ENCODE data around the gene RINL. TPM values are rescaled to one million over a fixed set of nuclear protein-coding genes. Genes with fewer than 3 reads are reported as not detected.

Gene RINL
- total RNA-seq, 4 donors from 2014 or later: 5.5 to 14.0 (median 11.6) TPM

DNA sequence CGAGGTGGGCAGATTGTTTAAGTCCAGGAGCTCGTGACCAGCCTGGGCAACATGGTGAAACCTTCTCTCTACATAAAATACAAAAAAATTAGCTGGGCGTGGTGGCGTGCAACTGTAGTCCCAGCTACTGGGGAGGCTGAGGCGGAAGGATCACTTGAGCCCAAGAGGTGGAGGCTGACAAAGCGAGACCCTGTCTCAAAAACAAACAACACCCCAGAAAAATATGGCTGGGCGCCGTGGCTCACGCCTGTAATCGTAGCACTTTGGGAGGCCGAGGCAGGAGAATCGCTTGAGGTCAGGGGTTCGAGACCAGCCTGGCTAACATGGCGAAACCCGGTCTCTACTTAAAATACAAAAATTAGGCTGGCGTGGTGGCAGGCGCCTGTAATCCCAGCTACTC is 24.9 kb downstream of the RINL start:
- intact Hi-C loops (cut with DNase I; ENCODE audit: low total_unique reads): no loop called here
- DNase-seq (ENCODE audit: low spot score in 2 of 2): no peak
- no peak for TF ChIP-seq POLR2A (IDR thresholded peaks at IDR 0.05)
- TF ChIP-seq, protein P1, sequence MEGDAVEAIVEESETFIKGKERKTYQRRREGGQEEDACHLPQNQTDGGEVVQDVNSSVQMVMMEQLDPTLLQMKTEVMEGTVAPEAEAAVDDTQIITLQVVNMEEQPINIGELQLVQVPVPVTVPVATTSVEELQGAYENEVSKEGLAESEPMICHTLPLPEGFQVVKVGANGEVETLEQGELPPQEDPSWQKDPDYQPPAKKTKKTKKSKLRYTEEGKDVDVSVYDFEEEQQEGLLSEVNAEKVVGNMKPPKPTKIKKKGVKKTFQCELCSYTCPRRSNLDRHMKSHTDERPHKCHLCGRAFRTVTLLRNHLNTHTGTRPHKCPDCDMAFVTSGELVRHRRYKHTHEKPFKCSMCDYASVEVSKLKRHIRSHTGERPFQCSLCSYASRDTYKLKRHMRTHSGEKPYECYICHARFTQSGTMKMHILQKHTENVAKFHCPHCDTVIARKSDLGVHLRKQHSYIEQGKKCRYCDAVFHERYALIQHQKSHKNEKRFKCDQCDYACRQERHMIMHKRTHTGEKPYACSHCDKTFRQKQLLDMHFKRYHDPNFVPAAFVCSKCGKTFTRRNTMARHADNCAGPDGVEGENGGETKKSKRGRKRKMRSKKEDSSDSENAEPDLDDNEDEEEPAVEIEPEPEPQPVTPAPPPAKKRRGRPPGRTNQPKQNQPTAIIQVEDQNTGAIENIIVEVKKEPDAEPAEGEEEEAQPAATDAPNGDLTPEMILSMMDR (IDR thresholded peaks at IDR 0.05): no peak
- H3K4me3 ChIP-seq (ENCODE audit: low read depth, poor library complexity, severe bottlenecking): no peak overlapping the region
- WGBS, 2 donors: 84 to 90% methylated on average over 17 of the region's 17 CpGs

GRCh38 chr19:38852231-38853044 is 25.6 kb downstream of the RINL start:
- intact Hi-C loops (cut with DNase I; ENCODE audit: low total_unique reads): no loop called here
- WGBS, 2 donors: 1% methylated on average over 51 to 52 of the region's 52 CpGs
- H3K4me3 ChIP-seq (ENCODE audit: low read depth, poor library complexity, severe bottlenecking): peak overlapping the region; percentile 91
- TF ChIP-seq, protein P1 (IDR thresholded peaks at IDR 0.05): no peak
- TF ChIP-seq POLR2A (IDR thresholded peaks at IDR 0.05): no peak
- DNase-seq (ENCODE audit: low spot score in 2 of 2): peak; percentile 70 to 94

DNA sequence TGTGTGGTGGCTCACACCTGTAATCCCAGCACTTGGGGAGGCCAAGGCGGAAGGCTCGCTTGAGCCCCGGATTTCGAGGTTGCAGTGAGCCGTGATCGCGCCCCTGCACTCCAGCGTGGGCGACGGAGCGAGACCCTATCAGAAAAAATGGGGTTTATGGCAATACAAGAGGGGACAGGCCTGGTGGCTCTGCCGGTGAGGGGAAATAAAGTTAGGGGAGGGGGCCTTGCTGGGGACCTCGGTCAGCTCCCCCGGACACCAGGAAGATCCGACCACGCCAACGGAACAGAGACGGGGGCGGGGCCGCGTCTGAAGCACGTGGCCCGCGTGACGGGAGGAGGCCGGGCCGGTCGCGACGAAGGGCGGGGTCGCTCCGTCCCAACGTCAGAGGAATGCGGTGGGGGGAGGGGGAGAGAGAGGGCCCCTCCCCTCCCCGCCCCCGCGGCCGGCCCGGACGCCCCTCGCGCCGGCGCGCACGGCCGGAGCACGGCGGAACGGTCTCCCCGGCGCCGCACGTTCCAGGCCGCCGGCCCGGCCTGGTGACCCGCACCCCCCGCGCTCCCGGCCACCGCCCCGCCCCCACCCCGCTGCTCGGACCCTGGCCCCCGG is 26.3 kb downstream of the RINL start:
- DNase-seq (ENCODE audit: low spot score in 2 of 2): peak; percentile 92 to 99
- WGBS, 2 donors: 0% methylated on average over 39 to 53 of the region's 67 CpGs
- intact Hi-C loops (cut with DNase I; ENCODE audit: low total_unique reads): no loop called here
- TF ChIP-seq, protein P1 (IDR thresholded peaks at IDR 0.05): no peak
- peak in 1 of 2 donors; percentile 61 for TF ChIP-seq POLR2A (IDR thresholded peaks at IDR 0.05)
- H3K4me3 ChIP-seq (ENCODE audit: low read depth, poor library complexity, severe bottlenecking): peak overlapping the region; percentile 91

- peak overlapping the region; percentile 48 for H3K4me3 ChIP-seq (ENCODE audit: low read depth, poor library complexity, severe bottlenecking)
- 0 to 1% methylated on average over 38 to 40 of the region's 40 CpGs for WGBS, 2 donors
- no peak for TF ChIP-seq POLR2A (IDR thresholded peaks at IDR 0.05)
- TF ChIP-seq, protein P1 (IDR thresholded peaks at IDR 0.05): no peak
- DNase-seq (ENCODE audit: low spot score in 2 of 2): peak in 1 of 2 donors; percentile 91
- intact Hi-C loops (cut with DNase I; ENCODE audit: low total_unique reads): no loop called here
These were observed 27.0 kb downstream of the RINL start for GRCh38 chr19:38850976-38851621.

DNA sequence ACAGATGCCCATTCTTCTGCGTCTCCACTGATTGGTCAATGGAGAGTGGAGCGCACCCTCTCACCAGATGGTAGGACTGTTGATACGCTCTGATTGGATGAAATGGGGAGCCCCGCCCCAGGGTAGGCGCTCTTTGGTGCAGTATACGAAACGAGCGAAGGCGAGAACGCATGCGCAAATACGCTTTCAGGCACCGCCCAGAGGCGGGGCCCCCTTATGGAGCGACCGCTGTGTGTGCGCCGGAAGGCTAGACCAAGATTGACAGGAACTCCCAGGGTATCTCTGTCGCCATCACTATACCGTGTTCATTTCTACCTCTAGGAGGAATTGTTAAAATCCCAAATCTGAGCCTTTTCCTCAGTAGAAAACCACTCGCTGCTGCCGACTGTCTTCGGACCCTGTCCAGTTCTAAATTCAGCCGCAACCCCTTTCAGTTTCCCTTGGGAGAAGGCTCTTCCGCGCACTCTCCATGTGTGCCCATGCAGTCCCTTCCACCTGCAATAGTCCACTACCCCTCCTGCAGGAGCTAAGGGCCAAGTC is 27.6 kb downstream of the RINL start:
- TF ChIP-seq POLR2A (IDR thresholded peaks at IDR 0.05): peak in 1 of 2 donors; percentile 67
- TF ChIP-seq, protein P1 (IDR thresholded peaks at IDR 0.05): no peak
- DNase-seq (ENCODE audit: low spot score in 2 of 2): no peak
- intact Hi-C loops (cut with DNase I; ENCODE audit: low total_unique reads): no loop called here
- peak overlapping the region; percentile 48 for H3K4me3 ChIP-seq (ENCODE audit: low read depth, poor library complexity, severe bottlenecking)
- 0 to 1% methylated on average over 26 of the region's 26 CpGs for WGBS, 2 donors

Data from lower leg skin (tissue), 4 donors.